Hematopoietic multipotent progenitor cell treated with erythropoietin and hydrocortisone succinate and interleukin-3 and kit ligand, for 15 days (in vitro differentiated cells): ENCODE measurements around the gene TBXAS1.

Experiments used
- DNase-seq: peaks from one replicate; pipeline ENCODE4 v3.0.0-alpha.2; 2015; ENCODE audit warnings: low spot score

The TBXAS1 gene

GRCh38 chr7:140025241-140025640 is 196.2 kb downstream of the TBXAS1 start:
- DNase-seq, result no peak

GRCh38 chr7:140025814-140026433 is 196.9 kb downstream of the TBXAS1 start:
- DNase-seq, result no peak

- DNase-seq, result no peak
These were observed 197.9 kb downstream of the TBXAS1 start for GRCh38 chr7:140026935-140027334.

- no peak for DNase-seq
These were observed 198.8 kb downstream of the TBXAS1 start for GRCh38 chr7:140027858-140028257.

- DNase-seq, result no peak
These were observed 199.2 kb downstream of the TBXAS1 start for GRCh38 chr7:140028311-140028710.

- no peak for DNase-seq
These were observed 200.0 kb downstream of the TBXAS1 start for GRCh38 chr7:140029072-140029471.

GRCh38 chr7:140031364-140031763 is 202.3 kb downstream of the TBXAS1 start:
- no peak for DNase-seq

GRCh38 chr7:140033036-140033435 is 204.0 kb downstream of the TBXAS1 start:
- no peak for DNase-seq

GRCh38 chr7:140033779-140034363 is 204.8 kb downstream of the TBXAS1 start:
- DNase-seq, result no peak

GRCh38 chr7:140034421-140034820 is 205.4 kb downstream of the TBXAS1 start:
- no peak for DNase-seq

GRCh38 chr7:140035400-140036223 is 206.5 kb downstream of the TBXAS1 start:
- no peak for DNase-seq

- no peak for DNase-seq
These were observed 207.3 kb downstream of the TBXAS1 start for GRCh38 chr7:140036224-140036962.

- DNase-seq, result no peak
These were observed 210.0 kb downstream of the TBXAS1 start for GRCh38 chr7:140039066-140039465.

GRCh38 chr7:140039896-140040295 is 210.8 kb downstream of the TBXAS1 start:
- no peak for DNase-seq

- DNase-seq, result no peak
These were observed 212.8 kb downstream of the TBXAS1 start for GRCh38 chr7:140041659-140042385.

GRCh38 chr7:140042386-140042670 is 213.3 kb downstream of the TBXAS1 start:
- no peak for DNase-seq

- no peak for DNase-seq
These were observed 215.2 kb downstream of the TBXAS1 start for GRCh38 chr7:140044251-140044650.

GRCh38 chr7:140045697-140046096 is 216.6 kb downstream of the TBXAS1 start:
- DNase-seq, result no peak

GRCh38 chr7:140047197-140047596 is 218.1 kb downstream of the TBXAS1 start:
- no peak for DNase-seq

GRCh38 chr7:140048138-140048537 is 219.1 kb downstream of the TBXAS1 start:
- no peak for DNase-seq

- no peak for DNase-seq
These were observed 219.9 kb downstream of the TBXAS1 start for GRCh38 chr7:140048989-140049338.

GRCh38 chr7:140049339-140050024 is 220.4 kb downstream of the TBXAS1 start:
- DNase-seq, result no peak
